Fibroblast of lung (primary cell): ENCODE results near the gene DLG5.

Experiments used
- CTCF ChIP-seq, 2 donors: IDR thresholded peaks in 1 of 2; conservative IDR thresholded peaks in 1 of 2; 1 replicate in 1 of 2; 2 replicates in 1 of 2; pipeline ENCODE4 v1.5.1; 2011 to 2012; ENCODE audit warnings: low read length in 2 of 2, control low read depth in 1 of 2, inconsistent platforms in 1 of 2, low read depth in 1 of 2, mild to moderate bottlenecking in 1 of 2
- EZH2 ChIP-seq: IDR thresholded peaks from 2 replicates; pipeline ENCODE4 v1.5.1; 2012; ENCODE audit warnings: low read length, control low read depth, mild to moderate bottlenecking; ENCODE audit errors: missing control alignments

DNA sequence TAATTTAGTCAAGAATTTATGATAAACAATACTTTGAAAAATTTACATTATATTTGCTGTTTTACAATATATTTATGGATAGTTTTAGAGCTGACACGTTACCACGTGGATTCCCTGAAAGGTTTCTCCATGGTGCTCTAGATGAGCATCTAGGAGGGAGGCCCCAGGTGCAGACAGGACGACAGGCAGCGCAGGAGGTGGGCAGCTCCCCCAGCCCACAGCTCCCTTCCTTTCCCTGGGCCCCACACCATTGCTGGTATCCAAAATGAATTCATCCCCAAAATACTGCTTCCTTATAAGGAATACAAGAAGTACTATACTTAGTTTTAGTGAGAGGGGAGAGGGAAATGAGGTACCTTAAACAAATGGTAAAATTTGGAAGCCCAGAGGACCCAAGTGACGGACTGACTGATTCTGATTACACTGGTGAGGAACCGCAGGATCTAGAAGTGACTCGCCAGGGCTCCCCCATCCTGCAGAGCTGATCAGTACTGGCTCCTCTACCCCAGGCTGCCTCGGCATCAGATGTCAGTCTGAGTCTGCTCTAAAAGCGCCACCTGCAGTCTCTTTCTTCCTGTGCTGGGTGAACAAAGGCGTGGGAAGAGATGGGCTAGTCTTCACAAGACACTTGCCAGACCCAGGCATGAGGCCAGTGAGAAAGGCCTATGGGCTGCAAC, 89.2 kb downstream of the DLG5 start:
- TF ChIP-seq CTCF (conservative IDR thresholded peaks at IDR 0.05 in 1 of 2, IDR thresholded peaks at IDR 0.05 in 1 of 2; ENCODE audit: low read depth in 1 of 2, low read length in 2 of 2) (peak in 1 of 2 donors; percentile 35), EZH2 (no peak)
